B cell (primary cell): ENCODE results near the gene BST1. TPM values are rescaled to one million over a fixed set of nuclear protein-coding genes. Genes with fewer than 3 reads are reported as not detected.

ENCODE experiments used
- ATAC-seq: fragments of 200-7000 bp; cut with Tn5 transposase; one replicate; pipeline ENCODE4 v1.10.0; 2021; ENCODE audit warnings: low read depth, mild to moderate bottlenecking, moderate number of reproducible peaks, moderate library complexity
- CTCF ChIA-PET: fragments of 350-600 bp; sonication (Branson Sonifier 250); formaldehyde crosslinking; loops from one replicate; lab custom pipeline; 2021; ENCODE audit warnings: antibody characterized with exemption, inconsistent platforms; lab: Charles Lee
- POLR2A ChIA-PET: fragments of 350-600 bp; sonication (Branson Sonifier 250); formaldehyde crosslinking; loops from one replicate; lab custom pipeline; 2021; ENCODE audit warnings: antibody characterized with exemption; lab: Charles Lee
- DNase-seq: peaks from one replicate; pipeline ENCODE4 v3.0.0; 2013
- H2AFZ ChIP-seq: 2 replicates; pipeline ENCODE4 v1.6.1; 2012; ENCODE audit warnings: mild to moderate bottlenecking, low read depth, low read length; ENCODE audit not compliant: insufficient read depth, poor library complexity, severe bottlenecking
- H3K27ac ChIP-seq, 2 donors: 1 replicate in 1 of 2; 2 replicates in 1 of 2; pipeline ENCODE4 v1.5.1; 2012 to 2013; ENCODE audit warnings: low read length in 2 of 2, mild to moderate bottlenecking in 2 of 2, moderate library complexity in 1 of 2
- H3K27me3 ChIP-seq, 4 experiments: fragments of 200-600 bp in 1 of 4; sonication (generic) in 1 of 4; replicated peaks in 1 of 4; 1 replicate in 2 of 4; 2 replicates in 2 of 4; pipeline versions ENCODE4 v1.6.1 to v1.7.0; 2013 to 2016; ENCODE audit warnings: low read length in 3 of 4, mild to moderate bottlenecking in 2 of 4, mixed read lengths in 1 of 4, moderate library complexity in 1 of 4; ENCODE audit not compliant: insufficient read depth in 4 of 4, control insufficient read depth in 3 of 4; ENCODE audit errors: control extremely low read depth in 1 of 4
- H3K36me3 ChIP-seq, 2 experiments: replicated peaks in 1 of 2; 1 replicate in 1 of 2; 2 replicates in 1 of 2; pipeline versions ENCODE4 v1.6.1 to v1.7.1; 2013; ENCODE audit warnings: low read length in 1 of 2; ENCODE audit not compliant: insufficient read depth in 2 of 2, control insufficient read depth in 1 of 2; ENCODE audit errors: control extremely low read depth in 1 of 2, extremely low read depth in 1 of 2
- H3K4me1 ChIP-seq, 2 donors: fragments of 200-600 bp in 1 of 2; sonication (generic) in 1 of 2; 1 replicate in 1 of 2; 2 replicates in 1 of 2; pipeline versions ENCODE4 v1.5.1 to v1.6.1; 2013 to 2017; ENCODE audit warnings: low read length in 2 of 2; ENCODE audit not compliant: control insufficient read depth in 2 of 2, insufficient read depth in 2 of 2
- H3K4me2 ChIP-seq: replicated peaks from 2 replicates; pipeline ENCODE3; 2012; ENCODE audit warnings: mild to moderate bottlenecking, low read depth, low read length; ENCODE audit not compliant: poor library complexity, severe bottlenecking
- H3K4me3 ChIP-seq, 5 experiments: fragments of 200-600 bp in 1 of 5; sonication (generic) in 1 of 5; 1 replicate in 3 of 5; 2 replicates in 2 of 5; pipeline versions ENCODE4 v1.5.1 to v1.7.0; 2011 to 2016; ENCODE audit warnings: low read length in 4 of 5, mild to moderate bottlenecking in 4 of 5, low read depth in 2 of 5, control low read depth in 1 of 5, moderate library complexity in 1 of 5; ENCODE audit not compliant: insufficient read depth in 1 of 5; ENCODE audit errors: control extremely low read depth in 1 of 5, extremely low read depth in 1 of 5
- H3K79me2 ChIP-seq: fragments of 200-600 bp; sonication (generic); one replicate; pipeline ENCODE4 v1.6.0; 2016; ENCODE audit warnings: low read length; ENCODE audit not compliant: control insufficient read depth, insufficient read depth
- H3K9ac ChIP-seq: fragments of 200-600 bp; sonication (generic); 2 replicates; pipeline ENCODE4 v1.6.1; 2017; ENCODE audit warnings: mild to moderate bottlenecking, low read length, moderate library complexity
- H3K9me3 ChIP-seq, 3 donors: one replicate each; pipeline versions ENCODE4 v1.6.1 to v1.7.1; 2013; ENCODE audit warnings: low read length in 2 of 3; ENCODE audit not compliant: control insufficient read depth in 2 of 3, insufficient read depth in 1 of 3; ENCODE audit errors: control extremely low read depth in 1 of 3
- H4K20me1 ChIP-seq: 2 replicates; pipeline ENCODE4 v1.6.0; 2012; ENCODE audit warnings: mild to moderate bottlenecking, low read length; ENCODE audit not compliant: insufficient read depth, control insufficient read depth, poor library complexity, severe bottlenecking
- H3K27ac Mint-ChIP-seq: one replicate; pipeline ENCODE4 v1.8.0; 2021; ENCODE audit warnings: mixed read lengths
- H3K27me3 Mint-ChIP-seq: one replicate; pipeline ENCODE4 v1.8.0; 2021; ENCODE audit warnings: mixed read lengths
- H3K4me1 Mint-ChIP-seq: one replicate; pipeline ENCODE4 v1.8.0; 2021; ENCODE audit warnings: mixed read lengths
- H3K4me3 Mint-ChIP-seq: one replicate; pipeline ENCODE4 v1.8.0; 2021; ENCODE audit warnings: mixed read lengths
- H3K9me3 Mint-ChIP-seq: one replicate; pipeline ENCODE4 v1.8.0; 2022; ENCODE audit warnings: mixed read lengths; ENCODE audit not compliant: insufficient read depth
- EZH2 ChIP-seq: IDR thresholded peaks from 2 replicates; pipeline ENCODE4 v1.6.1; 2012; ENCODE audit warnings: borderline replicate concordance, low read depth, mild to moderate bottlenecking, moderate library complexity, low read length; ENCODE audit not compliant: insufficient read depth, poor library complexity, severe bottlenecking
- WGBS: methylation state at CpG from one replicate; pipeline ENCODE4 v1.1.5; 2013; ENCODE audit warnings: missing lambda C conversion rate; ENCODE audit not compliant: insufficient coverage; 5-methylcytosine and 5-hydroxymethylcytosine counted together
- intact Hi-C: fragments of 100-400 bp; cut with micrococcal nuclease; formaldehyde crosslinking; loops from one replicate; pipeline ENCODE4 v1.10.0; 2022
- polyA minus RNA-seq: library from RNA; depleted of rRNA, polyadenylated mRNA; stranded (reverse); fragments of >200 nt; gene quantifications from 2 replicates; pipeline ENCODE4 v1.2.3, GENCODE V29; 2012
- polyA plus RNA-seq: library from polyadenylated mRNA; depleted of rRNA; stranded (reverse); fragments of >200 nt; gene quantifications from 2 replicates; pipeline ENCODE4 v1.2.3, GENCODE V29; 2012
- total RNA-seq, 2 donors: library from RNA; stranded (reverse); fragments of 120-200 nt in 1 of 2; gene quantifications; 1 replicate in 1 of 2; 2 replicates in 1 of 2; pipeline versions ENCODE4 v1.2.3 to v1.2.4, GENCODE V29; 2013 to 2022
- TF ChIP-seq, protein P1 (sequence below): fragments of 200-600 bp; IDR thresholded peaks from one replicate; pipeline ENCODE4 v1.8.0; 2022; ENCODE audit warnings: antibody characterized with exemption, mild to moderate bottlenecking

Gene BST1, protein sequence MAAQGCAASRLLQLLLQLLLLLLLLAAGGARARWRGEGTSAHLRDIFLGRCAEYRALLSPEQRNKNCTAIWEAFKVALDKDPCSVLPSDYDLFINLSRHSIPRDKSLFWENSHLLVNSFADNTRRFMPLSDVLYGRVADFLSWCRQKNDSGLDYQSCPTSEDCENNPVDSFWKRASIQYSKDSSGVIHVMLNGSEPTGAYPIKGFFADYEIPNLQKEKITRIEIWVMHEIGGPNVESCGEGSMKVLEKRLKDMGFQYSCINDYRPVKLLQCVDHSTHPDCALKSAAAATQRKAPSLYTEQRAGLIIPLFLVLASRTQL
- total RNA-seq (0.27 and 0.32 TPM in 2 replicates), polyA plus RNA-seq (0.68 and 1.00 TPM in 2 replicates), polyA minus RNA-seq (0.86 and 1.4 TPM in 2 replicates)
- total RNA-seq (2013), result 2.0 TPM

DNA sequence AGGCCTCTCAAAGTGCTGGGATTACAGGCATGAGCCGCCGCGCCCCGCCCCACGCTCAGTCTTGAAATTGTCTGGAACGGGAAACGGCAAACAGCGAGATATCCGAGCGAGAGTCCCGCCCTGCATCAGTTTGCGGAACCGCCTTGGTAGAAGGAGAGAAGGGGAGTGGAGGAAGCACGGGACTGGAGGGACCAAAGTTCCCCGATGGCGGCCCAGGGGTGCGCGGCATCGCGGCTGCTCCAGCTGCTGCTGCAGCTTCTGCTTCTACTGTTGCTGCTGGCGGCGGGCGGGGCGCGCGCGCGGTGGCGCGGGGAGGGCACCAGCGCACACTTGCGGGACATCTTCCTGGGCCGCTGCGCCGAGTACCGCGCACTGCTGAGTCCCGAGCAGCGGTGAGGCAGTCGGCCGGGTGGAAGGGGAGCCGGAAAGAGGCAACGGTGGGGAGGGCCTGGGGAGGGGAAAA lies at the start of gene BST1:
TSS of gene BST1 (plus strand) at position 125 of the 463 bp plus-strand sequence. CDS start at position 205, 80 bp downstream.
- Mint-ChIP-seq H3K4me3 (peak within 1 kb of the TSS; percentile 92), H3K9me3 (no peaks in the 10 kb centered on the region), H3K27me3 (peaks cover 25% of the 10 kb centered on the region), H3K27ac (peak within 1 kb of the TSS; percentile 43), H3K4me1 (peaks cover 12% of the 10 kb centered on the region)
- H3K36me3 ChIP-seq, result no peaks in the 10 kb centered on the region
- peak within 1 kb of the TSS; percentile 44 to 66 (median 51) for H3K4me3 ChIP-seq
- H3K4me2 ChIP-seq, result peak within 1 kb of the TSS; percentile 86
- POLR2A ChIA-PET, result interaction anchor here (0.7 kb wide), 1 partner anchor 259 kb away, joined by 4 read pairs; no protein-coding TSS in a partner anchor
- CTCF ChIA-PET, result no interaction called here
- no peaks in the 10 kb centered on the region for H3K79me2 ChIP-seq
- H3K9ac ChIP-seq, result peak within 1 kb of the TSS; percentile 60
- peak; percentile 87 for ATAC-seq
- peaks cover 7 to 14% of the 10 kb centered on the region in 2 donors for H3K4me1 ChIP-seq
- peak within 1 kb of the TSS; percentile 85 for H2AFZ ChIP-seq
- H3K27ac ChIP-seq, result no peak within 1 kb of the TSS
- TF ChIP-seq, protein P1, sequence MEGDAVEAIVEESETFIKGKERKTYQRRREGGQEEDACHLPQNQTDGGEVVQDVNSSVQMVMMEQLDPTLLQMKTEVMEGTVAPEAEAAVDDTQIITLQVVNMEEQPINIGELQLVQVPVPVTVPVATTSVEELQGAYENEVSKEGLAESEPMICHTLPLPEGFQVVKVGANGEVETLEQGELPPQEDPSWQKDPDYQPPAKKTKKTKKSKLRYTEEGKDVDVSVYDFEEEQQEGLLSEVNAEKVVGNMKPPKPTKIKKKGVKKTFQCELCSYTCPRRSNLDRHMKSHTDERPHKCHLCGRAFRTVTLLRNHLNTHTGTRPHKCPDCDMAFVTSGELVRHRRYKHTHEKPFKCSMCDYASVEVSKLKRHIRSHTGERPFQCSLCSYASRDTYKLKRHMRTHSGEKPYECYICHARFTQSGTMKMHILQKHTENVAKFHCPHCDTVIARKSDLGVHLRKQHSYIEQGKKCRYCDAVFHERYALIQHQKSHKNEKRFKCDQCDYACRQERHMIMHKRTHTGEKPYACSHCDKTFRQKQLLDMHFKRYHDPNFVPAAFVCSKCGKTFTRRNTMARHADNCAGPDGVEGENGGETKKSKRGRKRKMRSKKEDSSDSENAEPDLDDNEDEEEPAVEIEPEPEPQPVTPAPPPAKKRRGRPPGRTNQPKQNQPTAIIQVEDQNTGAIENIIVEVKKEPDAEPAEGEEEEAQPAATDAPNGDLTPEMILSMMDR, result no peak
- no peak for TF ChIP-seq EZH2
- DNase-seq, result peak; percentile 73
- intact Hi-C loops, result no loop called here
- H4K20me1 ChIP-seq, result no peaks in the 10 kb centered on the region
- peaks cover 0 to 3% (median 0%) of the 10 kb centered on the region in 3 donors for H3K9me3 ChIP-seq
- WGBS, result 4% methylated on average over 43 of the region's 43 CpGs
- H3K27me3 ChIP-seq, result peaks cover 0 to 4% (median 0%) of the 10 kb centered on the region in 4 experiments
